ENCODE data around the gene TMEM88. TPM values are rescaled to one million over a fixed set of nuclear protein-coding genes. Genes with fewer than 3 reads are reported as not detected.

Gene TMEM88
- total RNA-seq, 2 experiments from 2014 or later = 0.78 to 1.5 TPM

DNA sequence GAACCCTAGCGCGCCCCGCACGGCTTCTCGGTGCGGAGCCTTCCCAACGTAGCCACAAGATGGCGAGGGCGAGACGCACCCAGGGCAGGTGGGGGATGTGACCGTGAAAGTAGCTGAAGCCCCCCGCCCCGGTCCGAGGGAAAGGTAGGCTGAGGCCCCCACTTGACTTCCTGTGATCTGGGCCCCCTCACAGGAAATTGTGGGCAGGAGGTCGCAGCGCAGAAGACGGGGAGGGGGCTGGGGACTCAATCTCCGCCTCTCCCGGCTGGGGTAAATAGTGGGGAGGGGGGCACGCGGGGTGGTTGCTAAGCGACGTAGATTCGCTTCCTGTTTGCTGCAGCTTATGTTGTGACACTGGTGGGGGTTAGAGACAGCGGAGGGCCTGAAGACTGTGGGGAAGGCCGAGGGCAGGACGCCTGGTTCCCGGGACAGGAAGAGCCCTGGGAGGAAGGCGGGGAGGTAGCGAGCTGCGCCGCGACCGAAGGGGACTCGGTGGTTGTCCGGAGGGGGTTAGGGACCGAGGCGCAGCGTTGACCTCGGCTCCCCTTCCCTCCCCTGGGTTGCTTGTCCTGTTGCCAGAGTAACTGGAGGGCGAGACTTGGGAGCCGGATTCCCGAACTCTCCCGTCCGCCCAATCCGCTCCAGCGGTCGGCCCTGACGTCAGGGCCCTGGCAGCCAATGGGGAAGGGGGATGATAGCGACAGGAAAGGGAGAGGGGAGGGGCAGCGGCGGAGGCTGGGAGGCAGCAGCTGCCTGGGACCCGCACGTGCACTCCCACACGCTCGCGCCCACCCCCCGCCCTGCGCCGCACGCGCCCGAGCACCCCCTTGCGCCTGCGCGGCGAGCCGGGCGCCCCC is 19.7 kb upstream of the TMEM88 start:
- Mint-ChIP-seq H3K4me3 (peak overlapping the region; percentile 95), H3K27ac (peak overlapping the region; percentile 91), H3K4me1 (peaks cover 52% of the 10 kb centered on the region), H3K9me3 (no peaks in the 10 kb centered on the region), H3K36me3 (ENCODE audit: low read depth) (no peaks in the 10 kb centered on the region), H3K27me3 (peaks cover 20% of the 10 kb centered on the region)
- POLR2A ChIA-PET = interaction anchor here (0.7 to 6.4 kb wide), 12 partner anchors 8 to 355 kb away, joined by 3 to 30 read pairs (median 7); partner anchors contain the start of genes CNTROB, CYB5D1, NAA38 and RNF227
- CTCF ChIA-PET = interaction anchor here (0.6 to 4.4 kb wide), 27 partner anchors 10 to 395 kb away, joined by 3 to 34 read pairs (median 4); partner anchors contain the start of genes ALOXE3, KCNAB3, NAA38 and RNF227
- DNase-seq = peak; percentile 89

DNA sequence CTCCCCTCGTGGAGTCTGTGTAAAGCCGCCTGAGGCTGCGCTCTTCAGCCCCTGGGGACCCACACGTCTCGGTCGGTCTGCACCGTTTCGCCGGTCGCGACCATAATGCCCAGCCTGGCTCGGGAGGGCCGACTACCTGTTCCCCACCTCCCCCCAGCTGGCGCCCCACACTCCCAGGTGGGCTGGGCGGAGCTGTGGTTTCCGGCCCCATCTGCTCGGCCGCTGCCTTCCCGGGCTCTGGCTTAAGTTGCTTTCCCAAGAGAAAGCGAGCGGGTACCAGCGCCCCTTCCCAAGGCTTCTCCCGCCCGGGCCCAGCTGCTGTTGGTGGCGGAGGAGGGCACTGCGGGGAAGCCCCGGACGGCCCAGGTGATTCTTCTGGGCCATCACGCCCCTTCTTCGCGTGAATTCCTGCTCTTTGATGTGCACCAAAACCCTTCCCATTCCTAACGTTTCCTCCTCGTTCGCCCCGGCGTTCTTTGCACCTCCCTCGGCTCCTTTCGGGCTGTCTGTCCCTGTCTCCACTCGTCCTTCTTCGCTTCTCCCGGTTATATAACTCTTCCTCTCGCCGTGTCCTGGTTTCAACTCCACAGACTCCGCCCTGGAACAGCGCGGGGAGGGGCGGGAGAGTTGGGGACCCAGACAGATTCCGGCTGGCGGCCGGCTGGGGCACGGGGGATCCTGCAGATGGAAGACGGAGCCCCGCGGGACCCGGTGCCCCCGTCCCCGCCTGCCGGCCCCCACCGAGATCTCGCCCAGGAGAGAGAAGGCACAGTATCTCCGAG is 18.9 kb upstream of the TMEM88 start:
- H3K27ac Mint-ChIP-seq = peak overlapping the region; percentile 59

DNA sequence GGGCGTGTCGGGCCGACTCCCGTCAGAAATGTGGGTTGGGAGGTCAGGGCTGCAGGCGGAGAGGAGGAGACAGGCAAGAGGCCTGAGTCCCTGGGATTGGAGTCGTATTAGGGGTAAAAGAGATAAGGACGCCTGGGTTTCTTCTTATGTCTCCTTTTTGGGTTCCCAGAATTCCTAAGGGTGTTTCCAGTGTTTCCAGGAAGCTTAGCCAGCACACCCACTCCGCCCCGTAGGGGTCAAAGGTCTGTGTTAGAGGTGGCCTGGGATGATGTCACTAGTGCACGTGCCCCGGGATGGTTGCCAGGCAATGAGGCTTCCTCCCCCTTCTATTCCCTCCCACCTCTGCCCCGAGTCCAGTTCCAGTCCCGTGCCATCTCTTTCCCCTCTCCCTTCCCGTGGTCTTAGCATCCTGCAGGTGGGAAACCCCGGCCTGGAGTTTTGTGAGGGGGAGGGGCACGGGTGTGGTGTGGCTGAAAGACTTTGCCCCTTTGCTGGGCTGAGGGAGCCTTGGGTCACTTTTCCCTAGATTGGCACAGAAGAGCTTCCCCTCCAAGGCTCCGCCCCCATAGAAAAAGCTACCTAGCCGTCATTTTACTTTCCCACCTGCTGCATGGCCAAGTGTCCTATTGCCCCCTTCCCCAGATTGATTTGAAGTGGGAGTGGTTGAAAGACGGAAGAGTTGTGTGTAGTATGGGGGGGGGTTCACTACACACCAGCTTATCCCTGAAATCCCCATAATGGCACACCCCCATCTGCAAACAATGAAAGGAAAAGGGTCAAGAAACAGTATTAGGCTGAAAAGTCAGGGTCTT is 18.1 kb upstream of the TMEM88 start:
- Mint-ChIP-seq H3K4me1 (peaks cover 65% of the 10 kb centered on the region), H3K27ac (peak overlapping the region; percentile 59), H3K27me3 (peaks cover 9% of the 10 kb centered on the region), H3K36me3 (ENCODE audit: low read depth) (peaks cover 8% of the 10 kb centered on the region), H3K9me3 (no peaks in the 10 kb centered on the region), H3K4me3 (peak overlapping the region; percentile 95)
- DNase-seq = peak; percentile 56
- ChIA-PET POLR2A (interaction anchor here (0.8 to 6.4 kb wide), 6 partner anchors 8 to 150 kb away, joined by 3 to 30 read pairs (median 6); partner anchors contain the start of gene TP53), CTCF (interaction anchor here (0.9 to 3.4 kb wide), 5 partner anchors 14 to 153 kb away, joined by 3 to 24 read pairs (median 3); partner anchors contain the start of gene NAA38)

More for the DNA sequence above, 18.9 kb upstream of the TMEM88 start:
- Mint-ChIP-seq H3K9me3 (no peaks in the 10 kb centered on the region), H3K27me3 (peaks cover 14% of the 10 kb centered on the region), H3K4me1 (peaks cover 60% of the 10 kb centered on the region), H3K4me3 (peak overlapping the region; percentile 95), H3K36me3 (ENCODE audit: low read depth) (peaks cover 4% of the 10 kb centered on the region)
- ChIA-PET POLR2A (interaction anchor here (1.0 to 6.4 kb wide), 11 partner anchors 7 to 154 kb away, joined by 3 to 30 read pairs (median 7); partner anchors contain the start of genes CNTROB, CYB5D1, NAA38 and RNF227), CTCF (interaction anchor here (0.9 to 4.4 kb wide), 19 partner anchors 9 to 225 kb away, joined by 3 to 34 read pairs (median 5); partner anchors contain the start of genes KCNAB3, NAA38, RNF227 and TP53)
- peak; percentile 32 for DNase-seq

DNA sequence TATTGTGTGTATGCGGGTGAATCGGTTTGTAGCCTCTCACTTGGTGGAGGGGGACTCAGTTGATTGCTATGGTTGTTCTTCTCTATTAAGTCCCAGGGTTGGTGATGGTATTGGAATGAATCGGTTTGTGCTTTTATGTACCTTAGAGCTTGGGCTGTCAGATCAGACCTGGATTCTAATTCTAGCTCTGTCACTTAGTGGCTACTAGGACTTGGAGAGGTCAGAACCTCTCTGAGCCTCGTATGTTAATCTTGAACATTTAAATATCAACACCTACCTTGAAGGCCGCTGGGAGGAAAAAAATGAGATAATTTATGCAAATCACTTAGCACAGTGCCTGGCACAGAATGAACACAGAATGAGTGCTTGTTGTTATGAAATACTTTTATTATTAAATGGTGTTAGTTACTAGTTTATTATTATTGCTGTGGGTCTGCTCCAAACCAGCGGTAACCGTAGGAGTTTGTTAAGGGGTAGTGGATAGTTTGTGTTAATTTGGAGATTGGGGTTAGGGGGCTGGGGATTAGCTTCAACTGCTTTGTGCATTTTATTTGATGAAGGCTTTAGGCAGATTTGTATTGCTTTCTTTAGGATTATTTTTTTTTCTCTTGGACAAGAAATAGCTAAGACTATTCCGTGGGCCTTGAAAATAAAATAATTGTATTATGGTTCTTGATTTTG is 17.3 kb upstream of the TMEM88 start:
- no peak for DNase-seq
- Mint-ChIP-seq H3K27ac (peak overlapping the region; percentile 22), H3K4me1 (peaks cover 65% of the 10 kb centered on the region), H3K36me3 (ENCODE audit: low read depth) (peaks cover 8% of the 10 kb centered on the region), H3K27me3 (peaks cover 8% of the 10 kb centered on the region), H3K9me3 (no peaks in the 10 kb centered on the region), H3K4me3 (peak overlapping the region; percentile 95)
- POLR2A ChIA-PET = interaction anchor here (0.5 to 6.4 kb wide), 6 partner anchors 11 to 336 kb away, joined by 3 to 30 read pairs (median 3); no protein-coding TSS in a partner anchor
- CTCF ChIA-PET = interaction anchor here (0.9 to 1.3 kb wide), 4 partner anchors 14 to 153 kb away, joined by 3 to 6 read pairs (median 3); no protein-coding TSS in a partner anchor

DNA sequence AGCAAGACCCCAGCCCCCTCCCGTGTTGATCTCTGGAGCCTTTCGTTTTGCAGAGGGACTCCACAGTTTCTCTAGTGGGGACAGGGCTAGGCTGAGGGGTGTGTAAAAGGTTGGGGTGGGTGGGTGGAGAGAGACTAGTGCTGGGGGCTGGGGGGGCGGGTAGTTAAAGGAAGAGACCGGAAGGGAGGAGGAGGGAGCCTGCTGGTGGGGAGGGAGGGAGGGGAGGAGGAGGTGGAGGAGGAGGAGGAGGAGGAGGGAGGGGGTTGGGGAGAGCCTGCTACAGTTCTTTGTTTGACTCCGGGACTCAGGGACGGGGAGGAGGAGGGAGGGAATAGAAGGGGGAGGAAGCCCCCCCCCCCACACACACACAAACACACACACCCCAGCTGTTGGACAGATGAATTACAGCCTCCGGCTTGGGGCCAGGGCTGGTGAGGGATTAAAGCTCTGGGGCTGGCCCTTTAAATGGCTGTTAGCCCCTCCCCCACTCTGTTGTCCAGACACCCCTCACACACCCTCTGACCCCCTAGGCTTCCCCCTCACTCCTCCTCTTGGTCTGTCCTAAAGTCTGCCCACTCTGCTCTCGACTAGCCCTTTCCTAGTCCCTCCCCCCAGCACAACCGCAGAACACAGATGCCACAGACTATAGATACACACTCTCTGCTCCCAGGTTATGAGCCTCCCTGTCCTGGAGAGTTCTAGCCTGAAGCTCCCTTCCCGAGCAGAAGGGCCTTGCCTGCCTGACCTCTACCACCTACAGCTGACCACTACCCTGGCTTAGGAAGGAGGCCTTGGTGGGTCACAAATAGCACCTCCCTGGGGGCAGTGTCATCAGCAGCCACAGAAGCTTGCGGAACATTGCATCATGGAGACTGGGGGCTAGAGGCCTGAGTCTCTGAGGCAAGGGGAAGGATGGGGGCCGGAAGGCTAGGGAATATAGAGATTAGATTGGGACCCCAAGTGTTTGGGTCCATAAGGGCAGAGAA is 16.5 kb upstream of the TMEM88 start:
- CTCF ChIA-PET = interaction anchor here (0.8 to 0.9 kb wide), 2 partner anchors 13 to 19 kb away, joined by 3 read pairs; partner anchors contain the start of gene NAA38
- Mint-ChIP-seq H3K27me3 (peaks cover 4% of the 10 kb centered on the region), H3K27ac (peak overlapping the region; percentile 45), H3K4me1 (peaks cover 63% of the 10 kb centered on the region), H3K36me3 (ENCODE audit: low read depth) (peaks cover 12% of the 10 kb centered on the region), H3K4me3 (peak overlapping the region; percentile 95), H3K9me3 (no peaks in the 10 kb centered on the region)
- no peak for DNase-seq
- POLR2A ChIA-PET = interaction anchor here (0.5 to 6.4 kb wide), 4 partner anchors 10 to 335 kb away, joined by 3 to 30 read pairs (median 4); no protein-coding TSS in a partner anchor

DNA sequence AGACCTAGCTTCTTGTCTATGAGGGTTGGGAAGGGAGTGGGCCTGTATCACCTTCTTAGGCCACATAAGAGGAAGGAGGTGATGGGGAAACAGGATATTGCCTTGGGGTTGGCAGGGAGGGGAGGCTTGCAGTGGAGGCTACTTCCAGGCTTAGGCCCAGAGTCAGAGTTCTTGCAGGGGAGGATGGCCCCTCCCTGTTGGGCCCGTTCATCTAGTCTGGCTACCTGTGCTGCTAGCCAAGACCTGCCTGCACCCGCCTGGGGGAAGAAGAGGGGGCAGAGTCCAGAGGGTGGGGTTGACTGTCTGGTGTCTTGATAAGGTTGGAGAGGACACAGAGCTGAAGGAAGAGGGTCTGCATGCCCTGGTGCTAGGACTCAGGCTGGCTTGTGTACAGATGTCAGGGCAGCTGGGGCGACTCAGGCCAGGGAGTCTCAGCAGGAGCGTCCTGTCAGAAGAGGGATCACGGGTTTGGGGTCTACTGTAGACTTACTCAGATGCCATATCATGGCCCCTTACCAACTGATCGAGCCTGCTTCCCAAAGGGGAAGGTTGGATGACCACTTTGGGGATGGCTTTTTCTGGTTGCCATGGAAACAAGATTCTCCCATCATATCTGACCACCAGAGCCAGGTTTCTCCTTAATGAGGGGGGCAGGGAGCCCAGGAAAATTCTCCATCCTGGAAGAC is 15.5 kb upstream of the TMEM88 start:
- DNase-seq = no peak
- CTCF ChIA-PET = interaction anchor here (0.8 to 0.9 kb wide), 2 partner anchors 14 to 18 kb away, joined by 3 read pairs; partner anchors contain the start of gene NAA38
- Mint-ChIP-seq H3K27ac (no peak overlapping the region), H3K27me3 (no peaks in the 10 kb centered on the region), H3K4me1 (peaks cover 56% of the 10 kb centered on the region), H3K9me3 (no peaks in the 10 kb centered on the region), H3K4me3 (no peak overlapping the region), H3K36me3 (ENCODE audit: low read depth) (peaks cover 15% of the 10 kb centered on the region)
- POLR2A ChIA-PET = interaction anchor here (6.4 kb wide), 1 partner anchor 11 kb away, joined by 30 read pairs; no protein-coding TSS in a partner anchor

DNA sequence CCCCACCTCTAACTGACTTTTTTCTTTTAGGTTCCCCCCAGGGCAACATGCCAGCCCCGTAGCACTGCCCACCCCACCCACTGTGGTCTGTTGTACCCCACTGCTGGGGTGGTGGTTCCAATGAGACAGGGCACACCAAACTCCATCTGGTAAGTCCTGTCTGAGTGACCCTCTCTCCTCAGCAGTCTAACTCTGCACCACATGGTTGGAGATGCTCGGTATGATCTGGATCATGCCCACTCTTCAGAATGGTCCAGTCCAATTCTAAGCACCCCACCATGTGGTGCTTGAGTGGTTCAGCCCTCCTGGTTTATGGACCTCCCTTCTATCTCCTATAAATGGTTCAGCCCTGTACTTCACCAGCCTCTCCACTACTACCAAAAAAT is 15.0 kb upstream of the TMEM88 start:
- no peak overlapping the region for H3K4me3 Mint-ChIP-seq
- H3K4me1 Mint-ChIP-seq = peaks cover 57% of the 10 kb centered on the region
- no peaks in the 10 kb centered on the region for H3K27me3 Mint-ChIP-seq
- POLR2A ChIA-PET = no interaction called here
- CTCF ChIA-PET = interaction anchor here (3.2 to 4.2 kb wide), 2 partner anchors 11 to 17 kb away, joined by 14 to 18 read pairs; partner anchors contain the start of gene NAA38
- H3K27ac Mint-ChIP-seq = no peak overlapping the region
- H3K9me3 Mint-ChIP-seq = no peaks in the 10 kb centered on the region
- H3K36me3 Mint-ChIP-seq (ENCODE audit: low read depth) = peaks cover 15% of the 10 kb centered on the region
- DNase-seq = no peak

DNA sequence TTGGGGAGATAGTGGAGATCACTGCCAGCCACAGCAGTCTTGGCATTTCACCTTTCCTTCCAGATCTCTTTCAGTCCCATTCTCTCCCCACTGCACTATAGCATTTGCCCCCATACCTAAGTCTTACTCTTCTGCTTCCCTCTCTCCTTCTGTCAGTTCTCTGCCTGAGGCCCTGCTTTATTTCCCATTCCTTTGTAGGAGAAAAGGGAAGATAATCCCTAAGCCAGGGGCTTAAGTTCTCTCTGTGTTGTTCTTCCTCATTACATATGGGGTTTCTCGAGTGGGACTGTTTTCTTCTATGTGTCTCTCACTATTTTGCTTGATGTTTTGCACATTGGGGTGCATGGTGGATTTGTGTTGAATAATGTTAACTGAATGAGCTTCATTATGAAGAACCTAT is 14.4 kb upstream of the TMEM88 start:
- Mint-ChIP-seq H3K4me3 (peak overlapping the region; percentile 97), H3K4me1 (peaks cover 60% of the 10 kb centered on the region), H3K27ac (no peak overlapping the region), H3K27me3 (no peaks in the 10 kb centered on the region), H3K9me3 (no peaks in the 10 kb centered on the region), H3K36me3 (ENCODE audit: low read depth) (peaks cover 15% of the 10 kb centered on the region)
- DNase-seq = no peak
- CTCF ChIA-PET = interaction anchor here (0.8 to 4.2 kb wide), 3 partner anchors 10 to 153 kb away, joined by 3 to 18 read pairs (median 14); partner anchors contain the start of genes NAA38 and TP53
- POLR2A ChIA-PET = interaction anchor here (1.2 to 3.6 kb wide), 3 partner anchors 11 to 16 kb away, joined by 3 to 24 read pairs (median 6); partner anchors contain the start of genes CYB5D1 and NAA38

DNA sequence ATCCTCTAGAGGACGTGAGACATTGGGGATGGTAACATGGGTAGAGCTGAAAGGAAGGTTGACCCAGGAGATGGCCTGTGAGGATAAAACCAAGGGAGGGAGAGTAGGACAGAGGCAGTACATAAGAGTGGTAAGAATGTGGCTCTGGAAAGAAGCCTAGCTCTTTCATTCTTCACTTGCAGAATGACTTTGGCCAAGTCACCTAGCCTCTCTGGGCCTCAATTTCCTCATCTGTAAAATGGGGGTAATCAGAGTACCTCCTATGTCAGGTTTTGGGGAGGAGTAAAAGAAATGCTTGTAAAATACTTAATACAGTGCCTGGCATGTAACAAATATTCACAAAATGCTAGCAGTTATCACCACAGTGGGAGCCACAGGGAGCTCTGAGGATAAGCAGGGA is 14.0 kb upstream of the TMEM88 start:
- H3K27me3 Mint-ChIP-seq = no peaks in the 10 kb centered on the region
- peaks cover 15% of the 10 kb centered on the region for H3K36me3 Mint-ChIP-seq (ENCODE audit: low read depth)
- CTCF ChIA-PET = interaction anchor here (0.6 to 4.2 kb wide), 5 partner anchors 10 to 154 kb away, joined by 3 to 18 read pairs (median 4); partner anchors contain the start of genes NAA38 and TP53
- POLR2A ChIA-PET = interaction anchor here (1.2 to 3.6 kb wide), 3 partner anchors 10 to 16 kb away, joined by 3 to 24 read pairs (median 6); partner anchors contain the start of genes CYB5D1 and NAA38
- no peak for DNase-seq
- H3K9me3 Mint-ChIP-seq = no peaks in the 10 kb centered on the region
- peak overlapping the region; percentile 97 for H3K4me3 Mint-ChIP-seq
- H3K4me1 Mint-ChIP-seq = peaks cover 63% of the 10 kb centered on the region
- peak overlapping the region; percentile 86 for H3K27ac Mint-ChIP-seq

Data from activated CD4-positive, alpha-beta memory T cell treated with anti-CD3 and anti-CD28 coated beads, Interleukin-2, amount 10 ng/mL, durations not matched to agents 7 days and 5 days (primary cell).